ENCODE results near the gene KRTCAP2.
"Not testable (repeated sequence)": the region's sequence is repeated elsewhere in the genome, so short reads cannot be mapped to it uniquely, and the experiment has no call there.

KRTCAP2 gene

DNA sequence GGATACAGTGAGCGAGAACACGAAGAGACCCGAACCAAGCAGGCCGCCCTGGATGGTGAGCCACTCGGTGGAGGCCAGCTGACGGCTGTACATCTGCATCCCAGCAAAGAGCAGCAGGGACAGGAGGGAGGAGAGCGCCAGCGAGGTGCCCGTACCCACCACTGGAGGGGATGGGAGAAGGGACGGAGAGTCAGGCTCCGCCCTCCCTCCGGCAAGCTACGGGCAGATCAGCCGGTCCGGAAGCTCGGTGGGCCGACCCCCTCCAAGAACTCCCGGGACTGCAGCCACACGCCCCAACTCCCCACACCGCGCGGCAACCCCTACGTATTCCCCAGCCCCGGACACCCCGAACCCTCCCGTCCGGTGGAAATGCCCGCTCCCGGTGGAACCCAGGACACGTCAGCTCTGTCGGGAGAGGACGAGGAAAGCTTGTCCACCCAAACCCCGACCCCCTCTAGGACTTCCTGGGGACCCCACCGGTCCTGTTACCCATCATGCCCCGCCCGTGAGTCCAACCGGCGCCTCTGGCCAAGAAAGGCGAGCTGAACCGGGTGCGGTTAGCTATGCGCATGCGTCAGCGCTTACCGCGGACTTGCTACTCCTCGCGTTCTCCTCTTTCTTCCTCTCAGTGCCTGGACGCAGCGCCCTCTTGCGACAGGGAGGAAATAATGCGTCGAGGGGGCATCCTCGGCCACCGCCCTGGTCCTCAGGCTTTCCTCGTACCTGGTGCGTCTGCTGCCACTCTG, at the start of gene KRTCAP2:
TSS of gene KRTCAP2 (minus strand) at position 573 of the 746 bp plus-strand sequence. CDS start at position 493, 80 bp downstream.
- DNase-seq (ENCODE audit: insufficient read length, low spot score) (peak; percentile 97), FAIRE-seq (peak; percentile 80)

DNA sequence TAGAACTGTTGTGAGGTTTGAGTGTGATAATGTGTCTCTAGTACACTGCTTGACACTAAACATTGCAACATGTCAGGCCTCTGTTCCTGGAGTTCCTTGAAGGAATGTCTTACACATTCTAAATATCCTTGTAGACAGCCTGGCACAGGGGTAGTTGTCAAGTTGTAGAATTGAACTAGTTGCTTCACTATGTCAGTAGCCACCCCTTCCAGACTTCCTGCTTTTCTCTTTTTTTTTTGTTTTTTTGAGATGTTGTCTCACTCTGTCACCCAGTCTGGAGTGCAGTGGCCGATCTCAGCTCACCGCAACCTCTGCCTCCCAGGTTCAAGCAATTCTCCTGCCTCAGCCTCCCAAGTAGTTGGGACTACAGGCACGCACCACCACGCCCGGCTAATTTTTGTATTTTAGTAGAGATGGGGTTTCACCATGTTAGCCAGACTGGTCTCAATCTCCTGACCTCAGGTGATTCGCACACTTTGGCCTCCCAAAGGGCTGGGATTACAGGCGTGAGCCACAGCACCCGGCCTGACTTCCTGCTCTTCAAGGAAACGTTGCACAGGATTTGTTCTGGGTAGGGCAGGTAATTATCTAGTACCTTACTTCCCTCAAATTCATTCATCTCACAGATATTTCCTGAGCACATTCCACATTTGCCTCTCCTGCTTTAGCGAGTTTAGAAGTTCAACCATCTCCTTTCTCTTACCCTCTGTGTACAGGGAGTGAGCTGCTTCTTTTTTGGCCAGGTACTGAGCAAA, 47.3 kb upstream of the KRTCAP2 start:
- DNase-seq (ENCODE audit: insufficient read length, low spot score); FAIRE-seq: not testable (repeated sequence)

DNA sequence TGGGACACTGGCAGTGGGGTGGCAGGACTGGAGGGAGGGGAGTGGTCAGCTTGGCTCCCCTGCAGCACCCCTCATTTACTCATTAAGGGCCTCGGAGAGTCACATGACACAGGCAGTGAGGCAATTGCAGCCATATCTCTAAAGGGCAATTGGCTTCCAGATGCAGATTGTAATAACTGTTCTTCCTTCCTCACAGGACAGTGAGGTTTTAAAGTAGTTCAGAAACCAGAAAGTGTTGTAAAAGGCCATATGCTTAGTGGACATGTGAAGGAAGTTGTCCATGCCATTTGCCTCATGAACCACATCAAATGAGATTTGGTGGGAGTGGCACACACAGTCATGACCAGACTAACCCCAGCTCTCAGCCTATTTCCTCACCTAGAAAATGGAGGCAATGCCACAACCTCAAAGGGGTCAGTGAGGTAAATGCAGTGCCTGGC, 46.5 kb upstream of the KRTCAP2 start:
- no peak for FAIRE-seq
- no peak for DNase-seq (ENCODE audit: insufficient read length, low spot score)

DNA sequence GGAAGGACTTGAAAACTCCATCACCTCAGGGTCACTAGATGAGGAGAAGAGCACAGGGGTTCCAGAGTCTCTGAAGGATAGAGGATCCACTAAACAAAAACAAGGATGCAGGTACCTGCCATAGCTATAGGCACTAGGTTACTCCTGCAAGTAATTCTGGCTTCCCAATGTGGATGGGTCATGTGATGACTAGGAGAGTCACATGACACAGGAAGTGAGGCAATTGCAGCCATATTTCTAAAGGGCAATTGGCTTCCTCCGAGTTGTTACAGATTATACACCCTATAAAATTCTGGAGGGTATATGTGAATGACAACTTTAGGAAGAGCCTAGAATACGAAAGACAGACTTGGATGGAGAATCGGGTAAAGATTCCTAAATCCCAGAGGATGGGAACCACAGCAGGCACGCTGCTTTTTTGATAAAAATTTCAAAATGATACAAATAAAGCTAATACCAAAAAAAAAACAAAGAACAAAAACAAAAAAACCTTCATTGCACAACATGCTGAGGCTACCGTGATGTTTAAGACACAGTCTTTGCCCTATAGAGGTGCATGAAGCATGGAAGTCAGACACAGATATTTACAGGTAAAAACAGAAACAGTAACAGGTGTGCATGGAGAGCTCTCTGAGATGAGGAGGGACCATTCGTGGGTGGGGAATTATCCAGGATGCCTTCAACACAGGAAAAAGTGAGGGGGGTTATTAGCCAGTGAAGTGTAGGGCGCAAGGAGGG, 45.9 kb upstream of the KRTCAP2 start:
- no peak for FAIRE-seq
- DNase-seq (ENCODE audit: insufficient read length, low spot score) = no peak

DNA sequence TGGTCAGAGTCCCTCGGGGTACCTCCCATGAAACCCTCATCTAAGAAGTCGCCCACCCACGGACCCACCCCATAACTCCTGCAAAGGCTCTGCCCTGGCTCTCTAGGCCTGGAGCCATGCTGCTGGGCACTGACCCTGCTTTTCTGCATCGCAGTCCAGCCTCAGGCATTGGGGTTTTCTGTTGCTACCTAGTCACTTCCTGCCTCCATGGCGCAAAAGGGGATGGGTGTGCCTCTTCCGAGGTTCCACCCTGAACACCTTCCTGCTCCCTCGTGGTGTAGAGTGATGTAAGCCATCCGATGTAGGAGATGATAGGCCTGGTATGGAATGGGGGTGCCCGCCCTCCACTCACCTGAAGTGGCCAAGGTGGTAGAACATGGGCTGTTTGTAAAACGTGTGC, 41.6 kb upstream of the KRTCAP2 start:
- FAIRE-seq; DNase-seq (ENCODE audit: insufficient read length, low spot score): not testable (repeated sequence)

DNA sequence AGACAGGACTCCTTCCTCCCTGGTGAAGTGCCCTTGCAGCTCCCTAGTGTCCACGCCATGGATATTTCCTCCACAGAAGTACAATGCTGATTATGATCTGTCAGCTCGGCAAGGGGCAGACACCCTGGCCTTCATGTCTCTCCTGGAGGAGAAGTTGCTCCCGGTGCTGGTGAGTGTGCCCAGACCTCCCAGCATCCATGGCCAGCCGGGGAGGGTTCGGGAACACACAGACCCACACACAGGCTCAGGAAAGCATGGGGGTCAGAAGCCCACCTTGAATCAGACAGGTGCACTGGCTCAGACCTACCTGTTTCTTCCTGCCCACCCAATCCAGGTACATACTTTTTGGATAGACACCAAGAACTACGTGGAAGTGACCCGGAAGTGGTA, 38.9 kb upstream of the KRTCAP2 start:
- not testable (repeated sequence) for DNase-seq (ENCODE audit: insufficient read length, low spot score); FAIRE-seq

DNA sequence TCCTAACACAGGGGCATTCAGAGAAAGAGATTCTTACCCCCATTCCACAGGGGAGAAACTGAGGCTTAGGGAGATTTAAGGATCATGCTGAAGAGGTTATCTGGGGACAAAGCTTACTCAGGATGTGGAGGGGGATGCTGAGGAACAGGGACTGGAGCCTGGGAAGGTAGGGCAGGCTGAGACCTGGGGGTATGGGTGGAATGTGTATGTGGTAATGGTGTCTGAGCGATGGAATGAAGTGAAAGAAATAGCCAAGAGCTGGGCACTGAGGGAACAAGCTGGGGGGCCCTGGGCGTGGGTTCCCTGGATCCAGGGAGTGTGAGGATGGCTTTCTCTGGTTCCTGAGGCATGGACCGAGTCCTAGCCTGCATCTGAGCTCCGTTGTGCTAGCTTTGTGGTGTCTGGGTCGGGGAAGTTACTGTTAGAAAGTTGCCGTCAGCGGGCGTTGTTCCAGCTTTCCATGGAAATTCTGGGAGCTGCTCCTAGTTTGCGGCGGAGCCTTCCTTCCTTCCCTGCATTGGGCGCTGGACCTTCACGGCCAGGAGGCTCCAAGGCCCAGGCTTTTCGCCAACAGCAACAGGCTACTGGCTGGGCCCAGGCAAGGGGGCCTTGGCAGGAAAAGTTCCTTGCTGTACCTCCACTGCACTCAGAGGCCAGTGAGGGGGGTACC, 38.4 kb upstream of the KRTCAP2 start:
- not testable (repeated sequence) for FAIRE-seq; DNase-seq (ENCODE audit: insufficient read length, low spot score)

DNA sequence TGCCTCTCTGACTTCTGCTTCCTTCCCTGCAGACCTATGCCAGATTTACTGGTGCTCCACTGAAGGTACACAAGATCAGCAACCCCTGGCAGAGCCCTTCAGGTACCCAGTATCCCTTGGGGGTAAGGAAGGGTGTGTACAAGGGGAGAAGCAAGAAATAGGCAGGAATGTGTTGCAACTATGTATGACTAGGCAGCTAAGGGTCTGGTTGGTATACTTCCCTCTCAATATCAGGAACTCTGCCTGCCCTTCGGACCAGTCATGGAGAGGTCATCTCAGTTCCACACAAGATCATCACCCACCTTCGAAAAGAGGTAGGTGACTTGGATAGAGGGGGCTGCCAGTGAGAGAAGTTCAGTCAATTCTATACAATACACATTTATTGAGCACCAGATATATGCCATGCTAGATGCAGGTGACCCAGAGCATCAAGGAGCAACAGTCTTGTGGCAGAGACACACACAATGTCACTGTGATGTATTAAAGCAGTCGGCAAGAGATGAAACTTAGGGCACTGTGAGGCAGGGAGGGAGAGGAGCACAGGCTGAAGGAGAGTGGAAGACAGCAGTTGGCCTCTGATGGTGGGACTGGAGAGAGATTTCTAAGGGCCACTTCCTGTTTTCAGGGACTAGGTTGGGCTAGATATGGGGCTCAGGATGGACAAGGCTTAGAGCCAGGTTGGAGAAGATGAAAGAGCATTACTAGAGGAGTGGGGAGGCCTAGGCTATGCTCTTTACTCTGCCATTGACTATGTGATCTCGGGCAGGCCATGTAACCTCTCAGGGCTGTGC, 37.4 kb upstream of the KRTCAP2 start:
- FAIRE-seq (no peak), DNase-seq (ENCODE audit: insufficient read length, low spot score) (no peak)

DNA sequence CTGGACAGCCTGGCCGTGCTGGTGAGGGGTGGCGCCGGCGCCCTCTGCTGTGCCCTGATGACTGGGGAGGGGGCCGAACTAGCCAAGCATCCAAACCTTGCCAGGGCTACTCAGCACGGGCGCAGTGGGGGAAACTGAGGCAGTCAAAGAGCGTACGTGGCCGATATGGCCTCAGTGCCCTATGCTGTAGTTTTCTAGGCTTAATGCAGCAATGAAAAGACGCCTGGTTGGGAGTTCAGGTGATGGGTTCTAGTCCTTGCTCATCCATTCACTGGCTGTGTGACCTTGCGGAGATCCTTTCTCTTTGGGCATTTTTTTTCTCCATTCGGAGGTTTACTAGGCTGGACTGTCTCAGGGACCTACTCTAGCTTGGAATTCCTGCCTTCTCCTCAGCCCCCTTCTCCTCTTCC, 36.2 kb upstream of the KRTCAP2 start:
- no peak for FAIRE-seq

DNA sequence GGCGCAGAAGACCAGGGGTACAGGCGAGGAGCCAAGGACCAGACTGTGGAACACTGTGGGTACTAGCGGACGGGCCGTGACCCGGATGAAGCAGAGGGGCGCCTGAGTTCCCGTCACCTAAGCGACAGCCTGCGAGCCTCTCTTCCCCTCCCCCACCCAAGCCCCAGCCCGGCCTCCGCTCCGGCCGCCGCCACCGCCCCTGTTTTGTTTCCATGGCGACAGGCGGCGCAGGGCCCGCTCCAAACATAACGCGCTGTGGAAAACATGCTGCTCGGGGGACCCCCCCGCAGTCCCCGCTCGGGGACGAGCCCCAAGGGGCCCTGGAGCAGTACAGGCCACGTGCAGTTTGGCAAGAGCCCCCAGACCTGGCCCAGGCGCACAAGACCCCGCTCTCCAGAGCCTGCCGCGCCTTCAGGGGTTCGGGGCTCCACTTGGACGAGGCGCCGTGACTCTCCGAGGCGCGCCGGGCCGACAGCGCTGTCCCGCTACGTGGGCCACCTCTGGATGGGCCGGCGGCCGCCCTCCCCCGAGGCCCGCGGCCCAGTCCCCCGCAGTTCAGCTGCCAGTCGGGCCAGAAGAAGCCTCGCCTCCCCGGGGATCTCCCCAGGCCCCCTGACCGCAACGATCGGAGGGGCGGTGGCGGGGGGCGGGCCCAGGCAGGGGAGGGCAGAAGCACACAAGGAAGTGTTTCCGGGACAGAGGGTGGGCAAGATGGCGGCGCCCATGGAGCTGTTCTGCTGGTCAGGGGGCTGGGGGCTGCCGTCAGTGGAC, 35.6 kb upstream of the KRTCAP2 start, which contains the start of gene MTX1:
TSS of gene MTX1 (plus strand) at position 155 of the 771 bp plus-strand sequence. CDS start at position 265, 110 bp downstream.
- peak; percentile 75 for DNase-seq (ENCODE audit: insufficient read length, low spot score)
- FAIRE-seq = no peak

More for the DNA sequence above, 36.2 kb upstream of the KRTCAP2 start:
- DNase-seq (ENCODE audit: insufficient read length, low spot score) = no peak

DNA sequence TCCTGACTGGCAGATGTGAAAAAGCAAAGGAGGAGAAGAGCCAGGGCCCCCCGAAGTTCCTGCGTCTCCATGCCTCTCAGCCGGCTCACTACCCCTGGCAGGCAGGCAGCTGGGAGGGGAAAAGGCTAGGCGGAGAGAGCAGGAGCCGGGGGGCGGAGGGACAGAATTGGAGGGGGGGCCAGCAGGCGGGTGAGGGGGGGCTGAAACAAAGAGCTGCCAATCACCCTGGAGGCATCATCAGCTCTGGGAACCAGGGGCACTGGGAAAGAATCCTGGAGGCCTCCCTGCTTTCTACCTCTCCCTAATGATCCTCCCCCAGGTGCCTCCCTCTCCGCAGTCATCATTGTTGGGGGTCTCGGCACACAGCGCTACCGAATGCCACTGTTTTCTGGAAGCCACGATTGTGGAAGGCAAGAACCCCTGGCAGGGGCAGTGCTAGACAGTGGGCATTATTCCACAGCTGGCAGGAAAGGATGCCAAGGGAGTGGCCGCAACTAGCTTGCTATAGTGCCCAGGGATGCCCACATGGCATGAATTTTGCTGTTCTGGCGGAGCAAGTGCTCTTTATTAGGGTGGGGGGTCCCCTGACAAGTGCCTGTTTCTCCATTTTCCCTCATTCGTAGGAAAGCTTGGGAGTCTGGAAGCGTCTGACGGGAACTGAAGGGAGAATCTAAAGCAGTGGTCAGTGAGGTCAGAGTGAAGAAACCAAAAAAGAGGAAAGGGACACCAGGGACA, 34.9 kb upstream of the KRTCAP2 start, which contains the start of gene THBS3:
TSS of gene THBS3 (minus strand) at position 92 of the 735 bp plus-strand sequence. CDS start at position 71, 21 bp downstream.
- no peak for DNase-seq (ENCODE audit: insufficient read length, low spot score)

DNA sequence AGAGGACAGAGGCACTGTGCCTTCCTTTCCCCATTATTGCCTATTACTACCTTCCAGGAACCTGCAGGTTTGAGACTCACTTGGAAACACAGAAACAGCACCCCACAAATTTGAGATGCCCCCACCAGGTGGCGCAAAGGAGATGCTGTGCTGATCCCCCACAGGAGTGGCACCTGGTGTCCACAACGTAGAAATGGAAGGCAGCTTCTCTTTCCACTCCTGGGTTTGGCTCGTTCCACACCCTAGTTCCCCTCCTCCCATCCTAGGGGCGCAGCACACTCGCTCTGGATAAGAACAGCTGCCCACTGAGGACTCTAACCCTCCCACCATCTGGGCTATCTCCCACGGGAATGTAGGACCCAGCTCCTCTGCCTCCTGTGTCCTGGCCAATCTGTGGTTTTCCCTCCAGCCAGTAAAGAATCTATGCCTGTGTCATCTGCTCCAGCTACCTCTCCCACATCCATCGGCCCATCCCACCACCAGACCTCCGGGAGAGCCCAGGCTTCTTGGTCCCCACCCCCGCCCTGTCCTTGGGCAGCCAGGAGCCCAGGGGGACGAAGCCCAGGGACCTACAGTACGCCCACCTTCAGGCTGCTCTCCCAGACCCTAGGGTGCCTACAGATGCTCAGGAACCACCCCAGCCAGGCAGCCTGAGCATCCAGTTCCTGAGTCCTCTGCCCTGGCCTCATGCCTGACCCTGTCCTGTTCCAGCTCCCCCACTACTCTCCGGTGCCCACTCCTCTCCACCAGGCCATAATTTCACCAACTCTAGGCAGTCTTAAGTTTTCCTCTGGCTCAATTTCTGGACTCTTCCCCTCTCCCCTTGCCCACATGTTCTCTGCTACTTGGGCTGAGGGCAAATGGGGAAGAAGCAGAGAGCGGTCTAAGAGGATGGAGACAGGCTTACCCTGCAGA, 34.0 kb upstream of the KRTCAP2 start:
- DNase-seq (ENCODE audit: insufficient read length, low spot score) (peak; percentile 71), FAIRE-seq (no peak)

More for the DNA sequence above, 34.9 kb upstream of the KRTCAP2 start, which contains the start of gene THBS3:
- no peak for FAIRE-seq

DNA sequence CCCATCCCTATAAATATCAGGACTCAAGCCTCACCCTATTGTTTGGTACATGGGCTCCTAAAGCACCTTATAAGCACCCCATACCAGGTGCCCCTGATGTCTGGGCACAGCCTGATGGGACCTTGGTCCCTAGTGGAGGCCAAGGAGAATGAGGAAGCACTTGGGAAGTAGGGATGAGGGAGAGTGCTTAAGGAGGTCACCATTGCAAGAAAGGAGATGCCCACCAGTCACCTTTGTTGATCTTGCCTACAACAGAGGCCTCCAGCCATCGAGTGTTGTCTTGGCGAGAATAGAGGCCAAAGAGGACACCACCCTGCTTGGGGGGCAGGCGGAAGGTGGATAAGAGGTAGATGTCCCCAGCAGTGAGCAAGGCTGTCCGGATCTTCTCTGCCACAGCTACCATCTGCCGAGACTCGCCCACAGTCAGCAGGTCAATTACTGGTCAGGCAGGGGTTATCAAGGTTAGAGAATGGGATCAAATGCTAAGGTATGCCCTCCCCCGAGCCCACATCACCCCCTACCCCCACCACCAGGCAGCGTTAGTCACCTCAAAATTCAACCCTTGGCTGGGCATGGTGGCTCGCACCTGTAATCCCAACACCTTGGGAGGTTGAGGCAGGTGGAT, 33.0 kb upstream of the KRTCAP2 start:
- DNase-seq (ENCODE audit: insufficient read length, low spot score) (no peak), FAIRE-seq (no peak)

DNA sequence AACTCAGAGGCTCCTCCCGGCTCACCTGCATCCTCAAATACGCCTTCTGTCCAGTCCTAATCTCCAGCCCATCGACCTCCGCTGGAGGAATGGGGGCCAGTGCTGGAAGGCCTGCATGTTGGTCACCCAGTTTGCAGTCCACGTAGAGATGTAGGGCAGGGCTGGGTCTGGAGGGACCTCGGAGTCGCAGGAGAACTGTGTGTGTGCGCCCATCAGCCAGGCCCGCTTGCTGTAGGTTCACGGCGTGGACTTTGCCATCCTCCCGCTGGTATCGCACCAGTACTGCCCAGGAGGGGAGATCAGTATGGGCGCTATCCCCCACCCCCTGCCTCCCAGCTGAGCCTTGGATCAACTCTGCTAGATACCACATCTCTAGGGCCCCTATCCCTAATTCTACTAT, 31.9 kb upstream of the KRTCAP2 start:
- DNase-seq (ENCODE audit: insufficient read length, low spot score) (no peak), FAIRE-seq (no peak)

DNA sequence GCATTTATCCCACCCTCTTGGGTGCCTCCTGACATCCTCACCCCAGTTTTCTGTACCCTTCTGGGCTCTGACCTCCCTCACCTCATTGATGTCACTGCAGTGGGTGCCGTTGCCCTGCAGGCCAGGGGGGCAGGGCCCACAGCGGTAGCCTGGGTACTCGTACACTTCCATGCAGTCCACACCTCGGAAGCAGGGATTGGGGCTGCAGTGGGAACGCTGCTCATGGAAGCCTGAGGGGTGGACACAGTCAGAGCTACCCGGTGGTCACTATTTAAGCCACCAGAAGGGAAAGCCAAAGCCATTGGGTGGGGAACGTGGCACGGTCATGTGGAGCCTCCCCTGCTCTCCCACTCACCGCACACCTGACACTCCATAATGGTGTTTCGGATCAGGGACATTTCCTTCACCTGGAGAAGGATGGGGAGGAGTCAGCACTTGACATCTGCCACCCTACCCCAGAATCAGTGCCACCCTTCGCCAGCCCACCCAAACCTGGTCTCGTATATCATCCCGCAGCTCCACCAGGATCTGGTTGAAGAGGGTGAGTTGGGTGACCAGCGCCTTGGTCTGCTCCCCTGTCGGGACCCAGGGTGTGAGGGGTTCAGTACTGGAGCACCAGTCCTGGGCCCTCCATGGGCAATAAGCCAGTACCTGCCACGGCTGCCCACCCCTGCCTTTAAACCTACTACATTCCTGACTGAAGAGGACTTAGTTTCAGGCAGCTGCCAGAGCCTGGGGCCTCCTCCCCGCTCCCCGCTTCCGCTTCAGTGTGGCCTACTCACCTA, 29.8 kb upstream of the KRTCAP2 start:
- no peak for FAIRE-seq
- DNase-seq (ENCODE audit: insufficient read length, low spot score) = no peak

DNA sequence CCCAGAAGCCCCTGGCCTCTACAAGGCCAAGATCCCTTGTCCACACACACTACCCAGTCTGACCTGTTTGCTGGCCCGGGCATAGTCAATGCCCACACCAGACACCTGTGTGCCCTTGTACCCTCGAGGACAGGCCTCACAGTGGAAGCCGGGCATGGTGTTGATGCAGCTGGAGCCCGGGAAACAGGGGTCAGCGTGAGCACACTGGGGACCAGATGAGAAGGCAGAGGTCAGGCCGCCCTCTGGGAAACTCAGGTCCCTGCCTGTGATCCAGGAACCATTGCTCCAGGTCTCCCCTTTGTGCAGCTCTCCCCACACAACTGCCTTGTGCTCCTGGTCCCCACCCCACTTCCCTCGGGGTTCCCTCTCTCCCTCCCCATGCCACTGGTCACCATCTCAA, 29.1 kb upstream of the KRTCAP2 start:
- DNase-seq (ENCODE audit: insufficient read length, low spot score) = no peak
- FAIRE-seq = no peak

All from HTR-8/SVneo (cell line).